ENCODE results near the gene PNMA8C. TPM values are rescaled to one million over a fixed set of nuclear protein-coding genes. Genes with fewer than 3 reads are reported as not detected.

The PNMA8C gene
- total RNA-seq, 3 donors from 2014 or later: 0.59 to 0.98 TPM; not detected in 1

DNA sequence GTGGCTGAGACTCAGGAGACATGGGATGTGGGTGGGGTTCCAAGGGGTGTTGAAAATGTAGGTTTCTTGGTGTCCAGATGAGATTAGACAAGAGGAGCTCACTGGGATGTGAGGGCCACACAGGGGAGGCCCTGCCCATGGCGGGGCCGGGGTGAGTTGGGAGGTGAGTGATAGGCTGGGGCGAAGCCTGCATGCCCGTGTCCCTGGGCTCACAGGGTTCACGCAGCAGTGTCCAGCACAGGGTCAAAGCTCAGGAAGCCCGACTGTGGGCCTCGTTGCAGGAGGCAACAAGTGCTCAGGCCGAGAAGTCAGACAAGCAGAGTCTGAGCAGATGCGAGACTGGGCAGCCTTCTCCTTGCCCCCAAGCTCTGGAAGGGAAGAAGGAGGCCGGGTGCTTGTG, 42.6 kb downstream of the PNMA8C start:
- no peak for DNase-seq (ENCODE audit: low spot score in 2 of 2)
- Histone ChIP-seq H3K27me3 (no peaks in the 10 kb centered on the region), H3K9me3 (no peaks in the 10 kb centered on the region), H3K4me1 (no peaks in the 10 kb centered on the region), H3K4me3 (no peak overlapping the region), H3K36me3 (no peaks in the 10 kb centered on the region), H3K27ac (no peak overlapping the region)
- no peak for TF ChIP-seq POLR2AphosphoS5 (IDR thresholded peaks at IDR 0.05)
- TF ChIP-seq, protein P1, sequence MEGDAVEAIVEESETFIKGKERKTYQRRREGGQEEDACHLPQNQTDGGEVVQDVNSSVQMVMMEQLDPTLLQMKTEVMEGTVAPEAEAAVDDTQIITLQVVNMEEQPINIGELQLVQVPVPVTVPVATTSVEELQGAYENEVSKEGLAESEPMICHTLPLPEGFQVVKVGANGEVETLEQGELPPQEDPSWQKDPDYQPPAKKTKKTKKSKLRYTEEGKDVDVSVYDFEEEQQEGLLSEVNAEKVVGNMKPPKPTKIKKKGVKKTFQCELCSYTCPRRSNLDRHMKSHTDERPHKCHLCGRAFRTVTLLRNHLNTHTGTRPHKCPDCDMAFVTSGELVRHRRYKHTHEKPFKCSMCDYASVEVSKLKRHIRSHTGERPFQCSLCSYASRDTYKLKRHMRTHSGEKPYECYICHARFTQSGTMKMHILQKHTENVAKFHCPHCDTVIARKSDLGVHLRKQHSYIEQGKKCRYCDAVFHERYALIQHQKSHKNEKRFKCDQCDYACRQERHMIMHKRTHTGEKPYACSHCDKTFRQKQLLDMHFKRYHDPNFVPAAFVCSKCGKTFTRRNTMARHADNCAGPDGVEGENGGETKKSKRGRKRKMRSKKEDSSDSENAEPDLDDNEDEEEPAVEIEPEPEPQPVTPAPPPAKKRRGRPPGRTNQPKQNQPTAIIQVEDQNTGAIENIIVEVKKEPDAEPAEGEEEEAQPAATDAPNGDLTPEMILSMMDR (IDR thresholded peaks at IDR 0.05): no peak
- no peak for TF ChIP-seq POLR2A (IDR thresholded peaks at IDR 0.05)
- intact Hi-C loops (cut with DNase I; ENCODE audit: low total_unique reads): no loop called here

- no peaks in the 10 kb centered on the region for H3K27me3 ChIP-seq
These were observed 43.1 kb downstream of the PNMA8C start for GRCh38 chr19:46385636-46386035.

GRCh38 chr19:46384396-46384795, 44.3 kb downstream of the PNMA8C start:
- H3K4me3 ChIP-seq: no peak overlapping the region
- H3K27ac ChIP-seq: no peak overlapping the region
- TF ChIP-seq POLR2A (IDR thresholded peaks at IDR 0.05) (no peak), POLR2AphosphoS5 (IDR thresholded peaks at IDR 0.05) (no peak)
- TF ChIP-seq, protein P1 (IDR thresholded peaks at IDR 0.05): no peak
- no peaks in the 10 kb centered on the region for H3K4me1 ChIP-seq
- no peaks in the 10 kb centered on the region for H3K9me3 ChIP-seq
- DNase-seq (ENCODE audit: low spot score in 2 of 2): no peak
- no peaks in the 10 kb centered on the region for H3K27me3 ChIP-seq
- H3K36me3 ChIP-seq: no peaks in the 10 kb centered on the region
- intact Hi-C loops (cut with DNase I; ENCODE audit: low total_unique reads): no loop called here

More at GRCh38 chr19:46385636-46386035, 43.1 kb downstream of the PNMA8C start:
- TF ChIP-seq POLR2A (IDR thresholded peaks at IDR 0.05) (no peak), POLR2AphosphoS5 (IDR thresholded peaks at IDR 0.05) (no peak)
- TF ChIP-seq, protein P1 (IDR thresholded peaks at IDR 0.05): no peak
- H3K4me3 ChIP-seq: no peak overlapping the region
- no peak overlapping the region for H3K27ac ChIP-seq
- no peaks in the 10 kb centered on the region for H3K9me3 ChIP-seq
- intact Hi-C loops (cut with DNase I; ENCODE audit: low total_unique reads): no loop called here
- H3K36me3 ChIP-seq: no peaks in the 10 kb centered on the region
- no peaks in the 10 kb centered on the region for H3K4me1 ChIP-seq
- no peak for DNase-seq (ENCODE audit: low spot score in 2 of 2)

DNA sequence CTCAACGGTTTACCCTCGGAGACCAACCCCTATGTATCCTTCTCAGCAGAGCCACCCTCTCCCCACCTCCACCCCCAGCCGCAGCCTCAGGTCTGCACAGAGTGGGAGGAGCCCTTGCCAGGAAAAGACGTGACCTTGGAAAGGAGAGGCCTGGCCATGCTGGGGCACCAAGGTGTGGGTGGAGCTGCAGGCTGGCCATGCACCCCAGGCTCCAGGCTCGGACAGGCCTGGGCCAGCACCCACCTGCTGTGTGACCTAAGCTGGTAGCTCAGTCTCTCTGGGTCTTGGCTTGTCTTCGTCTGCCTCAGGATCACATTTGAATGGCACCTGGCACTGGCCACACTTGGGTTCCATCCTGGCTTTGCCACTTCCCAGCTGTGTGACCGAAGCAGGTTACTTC, 44.9 kb downstream of the PNMA8C start:
- H3K4me1 ChIP-seq: no peaks in the 10 kb centered on the region
- no peaks in the 10 kb centered on the region for H3K27me3 ChIP-seq
- H3K4me3 ChIP-seq: no peak overlapping the region
- no peaks in the 10 kb centered on the region for H3K9me3 ChIP-seq
- H3K27ac ChIP-seq: no peak overlapping the region
- H3K36me3 ChIP-seq: no peaks in the 10 kb centered on the region
- intact Hi-C loops (cut with DNase I; ENCODE audit: low total_unique reads): no loop called here
- no peak for DNase-seq (ENCODE audit: low spot score in 2 of 2)
- TF ChIP-seq, protein P1 (IDR thresholded peaks at IDR 0.05): no peak
- TF ChIP-seq POLR2AphosphoS5 (IDR thresholded peaks at IDR 0.05) (no peak), POLR2A (IDR thresholded peaks at IDR 0.05) (no peak)

- no peak for DNase-seq (ENCODE audit: low spot score in 2 of 2)
These were observed 45.4 kb downstream of the PNMA8C start for GRCh38 chr19:46383171-46383815.

More at GRCh38 chr19:46383171-46383815, 45.4 kb downstream of the PNMA8C start:
- TF ChIP-seq, protein P1 (IDR thresholded peaks at IDR 0.05): no peak
- no peak for TF ChIP-seq POLR2AphosphoS5 (IDR thresholded peaks at IDR 0.05)
- TF ChIP-seq POLR2A (IDR thresholded peaks at IDR 0.05): no peak
- Histone ChIP-seq H3K27me3 (no peaks in the 10 kb centered on the region), H3K9me3 (no peaks in the 10 kb centered on the region), H3K4me1 (no peaks in the 10 kb centered on the region), H3K4me3 (no peak overlapping the region), H3K27ac (no peak overlapping the region), H3K36me3 (no peaks in the 10 kb centered on the region)
- intact Hi-C loops (cut with DNase I; ENCODE audit: low total_unique reads): no loop called here

Measured in breast epithelium (tissue), 4 donors.